Jurkat, Clone E6-1 (cell line): ENCODE measurements around the gene MSI2.
A peak's percentile ranks its signal among the peaks of the same experiment; 100 is the strongest.

Experiments used
- DNase-seq: peaks from one replicate; pipeline ENCODE4 v3.0.0-alpha.2; 2011; ENCODE audit warnings: low read depth, low spot score
- H3K4me3 ChIP-seq: 2 replicates; pipeline ENCODE4 v1.5.1; 2011; ENCODE audit warnings: mild to moderate bottlenecking, low read length, control low read depth, moderate library complexity

MSI2 gene

GRCh38 chr17:57516290-57517230 lies 260.2 kb downstream of the MSI2 start:
- no peak overlapping the region for H3K4me3 ChIP-seq
- DNase-seq = no peak

GRCh38 chr17:57517273-57517631 lies 260.9 kb downstream of the MSI2 start:
- DNase-seq = no peak
- no peak overlapping the region for H3K4me3 ChIP-seq

DNA sequence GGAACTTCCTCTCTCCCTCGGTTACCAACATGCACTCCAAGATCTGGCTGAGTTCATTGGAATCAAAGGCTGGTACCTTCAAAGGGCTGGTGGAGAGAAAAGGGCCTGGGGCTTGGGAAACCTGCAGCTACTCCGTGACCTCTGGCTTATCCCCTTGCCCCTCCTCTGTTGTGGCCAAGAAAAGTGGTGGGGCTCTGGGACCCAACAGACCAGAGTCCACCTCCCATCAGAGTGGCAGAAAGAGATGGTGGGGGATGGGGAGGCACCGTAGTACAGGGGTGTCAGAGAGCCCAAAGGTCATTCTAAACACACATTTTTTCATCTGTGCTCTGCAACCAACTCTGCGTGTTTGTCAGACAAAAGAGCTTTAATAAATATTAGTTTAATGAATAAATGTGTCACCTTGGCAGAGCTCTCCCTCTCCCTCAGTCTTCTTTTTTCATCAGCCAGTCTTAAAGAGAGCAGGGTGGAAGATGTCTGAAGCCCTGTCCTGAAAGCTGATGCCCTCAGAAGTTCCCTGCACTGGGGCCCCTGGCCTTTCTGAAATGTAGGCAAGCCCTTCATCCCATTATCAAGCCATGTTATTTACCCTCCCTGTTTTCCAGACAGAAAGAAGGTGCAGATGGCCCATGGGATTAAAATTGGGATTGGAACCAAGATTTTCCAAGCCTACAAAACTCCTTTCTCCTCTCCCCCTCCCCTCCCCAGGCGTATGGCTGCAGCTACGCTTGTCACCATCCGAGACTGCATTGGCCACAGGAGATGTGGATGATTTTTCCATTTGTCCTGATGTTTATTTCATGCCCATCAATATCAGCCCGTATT lies 261.5 kb downstream of the MSI2 start:
- DNase-seq = no peak
- no peak overlapping the region for H3K4me3 ChIP-seq

GRCh38 chr17:57518587-57519581 lies 262.6 kb downstream of the MSI2 start:
- H3K4me3 ChIP-seq = no peak overlapping the region
- peak; percentile 40 for DNase-seq

GRCh38 chr17:57519800-57520199 lies 263.5 kb downstream of the MSI2 start:
- no peak overlapping the region for H3K4me3 ChIP-seq
- DNase-seq = no peak

DNA sequence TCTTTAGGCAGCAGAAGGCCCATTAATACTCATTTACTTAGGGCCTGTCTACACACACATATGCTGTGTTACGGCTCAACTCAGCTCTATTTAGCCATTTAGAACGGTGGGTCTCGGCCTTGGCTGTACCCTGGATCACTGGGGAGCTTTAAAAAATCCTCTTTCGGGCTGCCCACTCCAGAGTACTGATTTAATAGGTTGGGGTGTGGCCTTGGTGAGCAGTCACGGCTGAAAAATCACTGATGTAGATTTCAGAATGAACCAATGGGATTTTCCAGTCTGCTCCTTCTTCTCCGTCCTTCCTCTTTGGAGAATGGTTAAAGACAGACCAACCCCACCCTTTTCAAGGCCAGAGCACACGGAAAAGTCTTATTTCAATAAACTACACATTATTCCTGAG lies 265.3 kb downstream of the MSI2 start:
- H3K4me3 ChIP-seq = no peak overlapping the region
- DNase-seq = no peak

DNA sequence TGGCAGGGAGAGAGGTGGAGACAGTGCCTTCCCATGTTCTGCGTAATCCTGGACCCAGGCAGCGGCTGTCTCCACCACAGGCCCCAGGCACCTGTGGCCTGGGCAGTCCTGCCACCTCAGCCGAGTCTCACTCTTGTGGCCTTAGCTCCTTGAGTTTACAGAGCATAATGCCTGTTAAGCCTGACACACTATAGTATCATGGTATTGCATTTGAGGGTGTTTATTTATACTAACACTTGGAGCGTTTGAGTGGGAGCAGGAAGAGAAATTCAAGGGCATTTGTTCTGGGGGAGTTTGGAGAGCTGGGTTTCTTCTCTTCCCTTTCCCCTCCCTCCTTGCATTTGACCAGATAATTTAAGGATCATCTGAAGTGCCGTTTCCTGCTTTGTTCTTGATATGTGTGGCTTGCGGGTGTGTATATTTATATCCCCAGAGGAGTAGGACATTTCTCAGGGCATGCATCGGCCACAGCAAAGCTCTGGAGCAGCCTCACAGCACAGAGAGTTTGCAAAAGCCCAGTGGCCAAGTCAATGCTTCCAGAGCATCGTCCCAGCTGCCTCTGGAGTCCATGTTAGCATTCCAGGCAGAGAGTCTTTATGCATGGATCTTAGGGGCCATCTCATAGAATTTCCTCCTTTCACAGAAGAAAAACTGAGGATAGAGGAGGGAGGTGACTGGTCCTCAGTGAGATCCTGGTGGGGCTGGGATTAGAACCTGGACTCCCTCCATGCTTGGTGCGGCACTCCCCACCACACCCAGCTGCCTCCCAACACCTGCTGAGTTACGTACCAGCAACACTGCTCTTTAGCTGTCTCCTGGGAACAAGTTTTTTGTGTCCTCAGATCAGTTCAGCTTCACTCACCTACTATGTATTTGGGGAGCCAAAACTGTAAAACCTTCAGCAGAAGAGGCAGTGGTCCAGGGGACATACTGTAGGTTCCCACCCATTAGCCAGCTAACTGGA lies 266.0 kb downstream of the MSI2 start:
- no peak for DNase-seq
- H3K4me3 ChIP-seq = no peak overlapping the region

GRCh38 chr17:57523926-57524632 lies 267.8 kb downstream of the MSI2 start:
- DNase-seq = no peak
- no peak overlapping the region for H3K4me3 ChIP-seq

DNA sequence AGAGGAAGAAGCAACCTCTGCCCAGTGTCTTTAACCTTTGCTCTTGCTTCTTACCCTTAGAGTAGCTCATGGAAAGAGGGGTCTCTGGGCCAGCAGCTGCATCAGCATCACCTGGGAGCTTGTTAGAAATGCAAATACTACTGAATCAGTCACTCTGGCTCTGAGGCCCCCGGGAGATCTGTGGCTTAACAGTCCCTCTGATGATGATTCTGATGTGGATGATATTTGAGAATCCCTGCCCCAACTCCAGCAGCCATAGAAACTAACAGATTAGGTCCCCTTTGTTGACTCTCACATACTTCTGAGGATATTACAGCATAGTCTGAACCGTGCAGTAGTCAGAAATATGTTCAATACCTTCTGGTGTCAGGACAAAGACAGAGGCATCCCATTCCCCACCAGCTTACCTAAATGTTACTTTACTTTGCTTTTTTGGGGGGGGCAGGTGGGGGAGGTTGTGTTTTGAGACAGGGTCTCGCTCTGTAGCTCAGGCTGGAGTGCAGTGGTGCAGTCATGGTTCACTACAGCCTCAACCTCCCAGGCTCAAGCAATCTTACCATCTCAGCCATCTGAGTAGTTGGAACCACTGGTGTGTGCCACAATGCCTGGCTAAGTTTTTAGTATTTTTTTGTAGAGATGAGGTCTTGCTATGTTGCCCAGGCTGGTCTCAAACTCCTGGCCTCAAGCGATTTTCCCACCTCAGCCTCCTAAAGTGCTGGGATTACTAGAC lies 268.7 kb downstream of the MSI2 start:
- peak; percentile 40 for DNase-seq
- H3K4me3 ChIP-seq = no peak overlapping the region

- H3K4me3 ChIP-seq = no peak overlapping the region
- no peak for DNase-seq
Measured at GRCh38 chr17:57527221-57528057, 271.1 kb downstream of the MSI2 start.

GRCh38 chr17:57528058-57528451 lies 271.7 kb downstream of the MSI2 start:
- no peak overlapping the region for H3K4me3 ChIP-seq
- DNase-seq = no peak

DNA sequence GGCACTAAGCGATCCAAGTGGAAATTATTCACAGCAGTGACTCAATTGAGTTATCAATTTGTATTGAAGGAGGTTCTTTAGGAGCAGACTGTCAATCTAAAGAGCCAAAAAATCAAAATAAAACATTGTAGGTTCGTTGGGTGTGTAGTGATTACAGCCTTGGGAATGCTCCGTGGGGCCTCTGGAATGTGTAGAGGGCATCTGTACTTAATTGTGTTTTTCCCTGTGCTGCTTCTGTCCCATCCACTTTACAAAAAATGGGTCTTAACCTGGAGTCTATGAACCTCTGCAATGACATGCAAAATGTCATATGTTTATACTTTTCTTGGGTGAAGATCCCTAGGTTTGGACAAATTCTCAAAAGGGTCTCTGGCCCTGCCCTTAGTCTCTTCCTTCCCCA lies 273.7 kb downstream of the MSI2 start:
- no peak for DNase-seq
- H3K4me3 ChIP-seq = no peak overlapping the region

GRCh38 chr17:57530508-57530907 lies 274.2 kb downstream of the MSI2 start:
- no peak overlapping the region for H3K4me3 ChIP-seq
- DNase-seq = no peak

GRCh38 chr17:57531078-57531477 lies 274.8 kb downstream of the MSI2 start:
- DNase-seq = no peak
- no peak overlapping the region for H3K4me3 ChIP-seq

DNA sequence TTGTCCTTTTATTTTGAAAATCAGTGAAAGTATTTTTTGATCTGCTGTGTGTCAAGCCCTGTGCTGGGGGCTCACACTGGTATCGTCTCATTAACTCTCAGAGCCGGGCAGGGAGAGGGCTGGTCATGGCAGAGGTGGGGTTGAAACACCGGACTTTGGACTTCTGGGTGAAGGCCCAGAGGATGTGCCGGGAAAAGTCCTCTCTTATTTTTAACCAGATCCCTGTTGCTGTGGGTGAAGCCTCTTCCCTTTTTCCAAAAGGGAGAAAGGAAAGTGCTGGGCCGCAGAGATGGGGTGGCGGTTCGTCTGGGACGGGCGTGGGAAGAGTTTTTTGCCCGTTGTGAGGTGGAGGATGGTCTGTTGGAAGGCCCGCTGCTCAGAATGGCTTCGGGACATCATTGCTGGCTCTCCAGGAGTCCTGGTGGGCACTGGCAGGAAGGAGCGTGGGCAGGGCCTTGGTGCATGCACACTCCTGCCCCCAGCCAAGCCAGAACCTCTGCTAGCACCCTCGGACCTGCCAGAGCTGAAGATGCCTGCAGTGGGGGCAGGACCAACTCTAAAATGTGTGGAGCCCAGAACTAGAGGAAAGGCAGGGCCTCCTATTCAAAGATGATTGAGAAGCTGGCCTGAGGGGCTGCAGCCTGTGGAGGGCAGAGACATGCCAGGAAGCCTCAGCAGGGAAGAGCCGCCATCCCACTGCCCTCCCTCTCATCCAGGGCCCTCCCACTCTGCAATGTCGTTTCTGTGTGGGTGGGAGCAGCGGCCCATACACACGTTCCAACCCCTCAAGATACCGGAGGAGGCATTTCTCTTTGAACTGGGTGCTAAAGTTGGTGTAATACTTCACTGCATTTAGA lies 275.6 kb downstream of the MSI2 start:
- DNase-seq = no peak
- H3K4me3 ChIP-seq = no peak overlapping the region
